GM18907 (cell line): Measurements from ENCODE around the gene CCDC30.
A peak's percentile ranks its signal among the peaks of the same experiment; 100 is the strongest.
"Not testable (repeated sequence)": the region's sequence is repeated elsewhere in the genome, so short reads cannot be mapped to it uniquely, and the experiment has no call there.

Experiments used
- ATAC-seq: cut with Tn5 transposase; IDR thresholded peaks from one replicate; pipeline ENCODE4 v1.9.1; 2021; ENCODE audit warnings: mild to moderate bottlenecking, moderate library complexity; ENCODE audit not compliant: unreplicated experiment

CCDC30 gene

GRCh38 chr1:42450061-42450460 is 13.0 kb upstream of the CCDC30 start:
- no peak for ATAC-seq

DNA sequence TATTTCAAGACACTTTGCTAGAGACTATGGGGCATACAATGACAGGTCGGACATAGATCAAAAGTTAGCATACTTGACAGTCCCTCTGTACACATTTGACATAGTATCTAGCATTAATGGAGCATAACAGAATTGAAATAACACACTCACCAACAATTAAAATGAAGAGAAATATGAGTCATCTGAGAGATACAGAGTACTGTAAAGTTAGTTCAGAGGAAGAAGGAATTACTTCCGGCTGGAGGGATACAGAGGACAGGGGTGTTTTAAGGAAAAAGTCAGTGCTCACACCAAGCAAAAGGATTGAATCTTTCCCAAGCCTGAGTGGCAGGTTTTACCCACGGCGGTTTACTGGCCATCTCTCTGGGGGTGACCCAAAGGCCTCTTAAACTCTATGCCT is 9.7 kb upstream of the CCDC30 start:
- no peak for ATAC-seq

- no peak for ATAC-seq
Measured at GRCh38 chr1:42454403-42454802, 8.7 kb upstream of the CCDC30 start.

DNA sequence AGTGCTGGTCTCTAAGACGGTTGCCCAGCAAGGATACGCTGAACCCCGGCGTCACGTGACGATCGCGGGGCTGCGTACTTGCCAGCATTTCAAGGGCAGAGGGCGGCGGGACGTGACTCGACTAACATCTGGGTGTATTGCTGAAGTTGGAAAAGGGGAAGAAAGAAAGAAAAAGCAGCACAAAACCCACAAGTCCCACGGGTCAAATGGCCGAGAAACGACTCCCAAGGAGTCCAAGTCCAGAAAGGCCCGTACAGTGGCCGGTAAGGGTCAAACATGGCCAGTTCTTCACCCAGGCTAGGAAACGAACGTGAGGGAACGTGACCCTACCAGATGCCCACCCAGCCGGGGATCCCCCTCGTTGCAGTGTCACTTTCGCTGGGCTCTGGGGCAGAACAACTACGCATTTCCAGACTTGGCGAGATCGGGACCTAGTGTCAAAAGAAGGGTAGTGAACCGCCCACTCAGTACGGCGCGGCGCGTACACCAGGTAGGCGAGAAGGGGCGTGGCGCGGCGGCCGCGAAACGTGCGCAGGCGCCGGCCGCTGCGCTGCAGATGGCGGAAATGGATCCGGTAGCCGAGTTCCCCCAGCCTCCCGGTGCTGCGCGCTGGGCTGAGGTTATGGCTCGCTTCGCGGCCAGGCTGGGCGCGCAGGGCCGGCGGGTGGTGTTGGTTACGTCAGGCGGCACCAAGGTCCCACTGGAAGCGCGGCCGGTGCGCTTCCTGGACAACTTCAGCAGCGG is 6.9 kb upstream of the CCDC30 start, which contains the start of the genes PPCS and ZMYND12:
Gene PPCS, plus strand, starts transcription at position 534 of the 744 bp plus-strand sequence. Its CDS starts 23 bp downstream, at position 557.
Gene ZMYND12, minus strand, starts transcription at position 13 of the 744 bp plus-strand sequence. CDS start 25 bp downstream, outside the sequence.
- peak; percentile 84 for ATAC-seq

GRCh38 chr1:42456754-42457089 is 6.4 kb upstream of the CCDC30 start:
- ATAC-seq: peak; percentile 67

GRCh38 chr1:42461196-42461595 is 1.9 kb upstream of the CCDC30 start:
- ATAC-seq: no peak

DNA sequence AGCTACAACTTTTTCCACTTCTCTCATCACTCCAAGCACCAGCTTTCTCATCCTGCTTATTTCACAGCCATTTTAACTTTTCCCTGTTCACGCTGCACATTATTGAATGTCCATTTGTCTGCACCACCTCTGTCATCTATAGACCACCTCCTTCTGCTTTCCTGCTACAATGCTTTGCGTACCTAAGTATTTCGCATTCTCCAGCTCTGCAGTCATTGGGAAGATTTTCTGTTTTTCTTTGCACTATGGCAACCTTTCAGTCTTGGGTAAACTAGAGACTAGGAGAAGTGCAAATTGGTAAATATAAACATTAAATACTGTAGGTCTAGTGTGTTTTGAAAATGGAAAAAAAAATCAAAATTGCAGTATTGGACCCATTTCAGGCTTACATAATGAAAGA is 835 bp downstream of the CCDC30 start:
- ATAC-seq: no peak

DNA sequence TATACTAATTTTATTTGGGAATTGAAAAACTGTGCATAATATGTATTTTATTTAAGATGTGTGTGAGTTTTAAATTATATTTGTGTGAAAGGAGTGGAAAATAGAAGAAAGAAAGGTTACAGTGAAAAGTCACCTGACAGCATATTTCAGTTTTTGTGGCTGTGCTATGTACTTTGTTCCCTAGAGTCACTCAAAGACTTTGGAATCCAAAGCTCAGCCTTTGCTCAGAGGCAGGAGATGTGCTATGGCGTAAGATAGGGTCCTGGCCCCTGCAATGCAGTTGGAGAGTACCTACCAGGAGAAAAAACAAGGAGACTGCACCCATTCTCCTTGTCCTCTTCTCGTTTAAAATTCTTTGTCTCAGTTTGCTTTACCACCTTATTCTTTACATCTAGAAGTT is 2.9 kb downstream of the CCDC30 start:
- no peak for ATAC-seq

GRCh38 chr1:42469727-42470126 is 6.6 kb downstream of the CCDC30 start:
- ATAC-seq: no peak

DNA sequence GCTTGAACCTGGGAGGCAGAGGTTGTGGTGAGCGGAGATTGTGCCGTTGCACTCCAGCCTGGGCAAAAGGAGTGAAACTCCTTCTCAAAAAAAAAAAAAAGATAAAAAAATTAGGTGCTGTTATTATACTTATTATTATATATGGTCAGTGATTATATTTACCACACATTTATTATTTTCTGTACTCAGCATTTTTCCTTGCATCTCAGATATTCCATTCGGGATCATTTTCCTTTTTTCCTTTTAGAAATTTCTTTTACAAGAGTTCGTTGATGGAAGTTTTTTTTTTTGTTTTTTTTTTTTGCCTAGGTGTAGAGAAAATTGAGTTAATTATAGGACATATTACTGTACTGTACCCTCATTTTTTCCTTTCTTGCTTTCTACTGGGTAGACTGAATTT is 13.5 kb downstream of the CCDC30 start:
- no peak for ATAC-seq

DNA sequence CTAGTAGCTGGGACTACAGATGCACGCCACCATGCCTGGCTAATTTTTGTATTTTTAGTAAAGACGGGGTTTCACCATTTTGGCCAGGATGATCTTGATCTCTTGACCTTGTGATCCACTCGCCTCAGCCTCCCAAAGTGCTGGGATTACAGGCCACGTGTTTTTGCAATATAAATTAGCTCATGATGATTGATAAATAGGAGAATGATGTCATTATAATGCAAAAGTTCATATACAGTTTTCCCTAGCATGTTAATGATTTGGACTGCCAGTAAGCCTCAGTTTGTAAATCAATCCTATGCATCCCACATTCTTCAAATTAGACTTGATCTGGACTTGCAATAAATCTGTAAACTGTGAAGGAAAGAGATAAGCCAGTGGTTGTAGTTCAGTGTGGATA is 14.3 kb downstream of the CCDC30 start:
- not testable (repeated sequence) for ATAC-seq

DNA sequence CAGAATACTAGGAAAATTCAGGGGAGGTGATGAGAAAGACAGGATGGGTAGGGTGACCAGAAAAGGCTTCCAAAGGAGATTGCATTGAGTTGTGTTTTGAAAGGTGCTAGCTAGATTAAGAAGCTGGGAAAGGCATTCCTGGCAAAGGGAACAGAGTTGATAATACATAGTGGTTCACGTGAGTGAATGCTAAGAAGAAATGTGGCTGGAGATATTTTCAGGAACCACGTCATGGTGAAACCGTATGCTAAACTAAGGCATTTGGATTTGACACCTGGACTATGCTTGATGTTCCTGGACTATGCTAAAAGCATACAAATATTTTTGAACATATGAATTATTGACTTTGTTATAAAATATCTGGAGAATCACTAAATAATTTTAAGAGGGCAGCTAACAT is 14.7 kb downstream of the CCDC30 start:
- no peak for ATAC-seq

DNA sequence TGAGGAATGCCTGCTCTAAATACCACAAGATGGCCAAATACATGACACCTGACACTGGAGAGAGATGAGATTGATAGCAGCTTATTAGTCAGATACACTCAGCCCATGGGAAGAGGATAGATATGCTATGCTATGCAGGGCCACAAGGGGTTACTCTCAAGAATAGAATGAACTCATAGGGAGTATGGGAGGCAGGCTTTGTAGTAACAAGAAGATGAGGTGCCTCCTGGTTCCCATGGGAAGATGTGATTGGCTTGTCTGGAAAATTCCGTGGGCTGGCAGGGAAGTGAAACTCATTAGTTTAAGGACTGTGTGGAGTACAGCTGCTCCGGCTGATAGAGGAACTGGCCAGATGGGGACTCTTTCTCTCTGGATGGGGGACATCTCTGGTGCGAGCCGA is 16.5 kb downstream of the CCDC30 start:
- ATAC-seq: no peak

DNA sequence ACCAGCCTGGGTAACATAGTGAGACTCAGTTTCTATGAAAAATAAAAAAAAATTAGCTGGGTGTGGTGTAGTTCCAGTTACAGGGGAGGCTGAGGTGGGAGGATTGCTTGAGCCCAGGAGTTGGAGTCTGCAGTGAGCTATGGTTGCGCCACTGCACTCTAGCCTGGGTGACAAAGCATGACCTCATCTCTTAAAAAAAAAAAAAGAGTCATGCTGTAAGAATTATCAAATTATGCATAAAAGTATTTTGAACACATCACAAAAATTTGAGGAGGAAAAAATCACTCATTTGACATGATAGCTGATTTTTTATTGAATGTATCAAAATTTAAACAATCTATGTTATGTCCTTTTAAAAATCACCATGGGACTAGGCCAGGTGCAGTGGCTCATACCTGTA is 17.8 kb downstream of the CCDC30 start:
- no peak for ATAC-seq

GRCh38 chr1:42482635-42483153 is 19.6 kb downstream of the CCDC30 start:
- no peak for ATAC-seq

- no peak for ATAC-seq
Measured at GRCh38 chr1:42484382-42484781, 21.3 kb downstream of the CCDC30 start.

DNA sequence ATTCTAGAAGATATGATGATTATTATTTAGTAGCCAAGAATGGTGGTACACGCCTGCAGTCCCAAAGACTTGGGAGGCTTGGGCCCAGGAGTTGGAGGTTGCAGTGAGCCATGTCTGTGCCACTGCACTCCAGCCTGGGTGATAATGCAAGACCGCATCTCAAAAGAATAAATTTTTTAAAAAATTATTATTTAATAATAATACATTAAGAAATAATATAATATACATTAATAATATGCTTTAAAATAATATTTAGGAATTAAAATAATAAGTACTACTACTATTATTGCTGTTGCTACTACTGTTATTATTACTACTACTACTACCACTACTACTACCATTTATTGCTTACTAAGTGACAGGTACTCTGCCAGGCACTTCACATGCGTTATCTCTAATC is 27.2 kb downstream of the CCDC30 start:
- ATAC-seq: no peak

- ATAC-seq: not testable (repeated sequence)
Measured at GRCh38 chr1:42502031-42502430, 38.9 kb downstream of the CCDC30 start.

- ATAC-seq: no peak
Measured at GRCh38 chr1:42504535-42505128, 41.5 kb downstream of the CCDC30 start.

GRCh38 chr1:42506576-42506975 is 43.5 kb downstream of the CCDC30 start:
- no peak for ATAC-seq

DNA sequence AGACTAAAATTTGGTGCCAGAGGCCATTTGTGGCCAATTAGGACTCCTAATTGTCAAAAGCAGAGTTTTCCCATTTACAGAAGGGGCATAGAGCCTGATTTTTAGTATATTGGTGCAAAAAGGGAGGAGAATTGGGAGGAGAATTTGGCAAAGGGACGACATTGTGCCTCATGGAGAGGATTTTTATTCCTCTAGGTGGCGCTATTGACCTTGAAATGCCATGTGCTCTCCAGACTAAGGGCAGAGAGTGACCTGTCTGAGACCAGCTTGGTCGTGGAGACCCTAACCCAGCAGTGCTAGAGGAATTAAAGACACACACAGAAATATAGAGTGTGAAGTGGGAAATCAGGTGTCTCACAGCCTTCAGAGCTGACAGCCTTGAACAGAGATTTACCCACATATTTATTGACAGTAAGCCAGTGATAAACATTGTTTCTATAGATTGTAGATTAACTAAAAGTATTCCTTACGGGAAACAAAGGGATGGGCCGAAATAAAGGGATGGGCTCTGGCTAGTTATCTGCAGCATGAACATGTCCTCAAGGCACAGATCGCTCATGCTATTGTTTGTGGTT is 48.6 kb downstream of the CCDC30 start:
- ATAC-seq: not testable (repeated sequence)

- no peak for ATAC-seq
Measured at GRCh38 chr1:42518908-42519307, 55.8 kb downstream of the CCDC30 start.
